NCI-H1436 treated with DMSO at 0.1 percent for 48 hours (cell line): ENCODE results near the gene TLR6.

Experiments used
- DNase-seq: peaks from one replicate; lab custom pipeline; 2025; lab: John Stamatoyannopoulos, UW

TLR6 gene

GRCh38 chr4:38856524-38857337 lies at the start of gene TLR6:
Gene TLR6, minus strand, starts transcription at chr4:38856817. Its CDS starts 27,344 bp downstream, at chr4:38829473.
- peak; percentile 30 for DNase-seq

- no peak for DNase-seq
These were observed 49.2 kb upstream of the TLR6 start for GRCh38 chr4:38905652-38906385.

DNA sequence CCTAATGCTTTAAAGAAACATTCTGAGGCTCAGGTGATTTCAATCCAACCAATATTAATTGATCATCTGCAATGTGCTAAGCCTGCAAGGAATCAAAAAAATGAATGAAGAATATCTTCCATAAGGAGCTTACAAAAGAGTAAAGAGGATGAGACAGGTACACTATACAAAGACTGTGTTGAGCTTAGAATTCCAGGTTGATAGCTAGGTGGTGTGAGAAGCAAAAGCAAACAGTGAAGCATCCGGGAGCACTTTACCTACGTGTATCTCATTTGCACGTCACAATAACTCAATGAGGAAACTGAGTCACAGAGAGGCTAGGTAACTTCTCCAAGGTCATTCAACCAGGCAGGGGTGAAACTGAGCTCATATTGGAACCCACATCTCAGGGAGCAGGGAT lies 48.1 kb upstream of the TLR6 start:
- no peak for DNase-seq

- DNase-seq = no peak
These were observed 47.6 kb upstream of the TLR6 start for GRCh38 chr4:38904090-38904666.

- no peak for DNase-seq
These were observed 46.1 kb upstream of the TLR6 start for GRCh38 chr4:38902695-38903094.

DNA sequence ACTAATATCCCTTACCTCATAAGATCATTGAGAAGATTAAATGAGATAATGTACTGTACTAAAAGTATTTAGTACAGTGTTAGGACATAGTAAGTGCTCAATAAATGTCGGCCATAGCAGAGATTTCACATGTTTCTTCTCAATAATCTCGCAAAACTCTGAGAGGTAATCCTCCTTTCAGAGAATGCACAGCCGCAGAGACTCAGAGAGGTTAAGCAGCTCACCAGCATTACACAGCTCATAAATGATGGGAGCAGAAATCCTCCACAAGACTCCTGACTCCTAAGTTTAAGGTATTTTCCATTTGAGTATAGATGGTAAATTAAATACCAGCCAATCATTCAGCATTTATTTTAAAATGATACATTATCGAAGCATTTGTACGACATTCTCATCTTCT lies 45.6 kb upstream of the TLR6 start:
- DNase-seq = no peak

DNA sequence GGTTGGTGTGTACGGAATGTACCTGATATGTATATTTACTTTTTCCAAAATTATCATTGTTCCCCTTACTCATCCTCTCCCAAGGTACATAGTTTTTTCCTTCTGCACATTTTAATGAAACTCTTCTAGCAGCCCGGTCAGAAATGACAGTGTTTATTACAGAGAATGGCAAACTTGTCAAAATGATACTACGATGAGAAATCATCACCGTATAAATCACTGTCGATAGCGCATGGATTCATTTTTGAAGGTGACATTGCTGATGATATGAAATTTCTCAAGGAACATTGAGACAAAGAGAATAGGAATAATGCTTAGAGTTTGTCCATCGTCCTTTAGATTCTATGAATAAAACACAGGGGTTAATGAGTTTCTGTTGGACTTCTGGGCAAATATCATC lies 41.6 kb upstream of the TLR6 start:
- no peak for DNase-seq

DNA sequence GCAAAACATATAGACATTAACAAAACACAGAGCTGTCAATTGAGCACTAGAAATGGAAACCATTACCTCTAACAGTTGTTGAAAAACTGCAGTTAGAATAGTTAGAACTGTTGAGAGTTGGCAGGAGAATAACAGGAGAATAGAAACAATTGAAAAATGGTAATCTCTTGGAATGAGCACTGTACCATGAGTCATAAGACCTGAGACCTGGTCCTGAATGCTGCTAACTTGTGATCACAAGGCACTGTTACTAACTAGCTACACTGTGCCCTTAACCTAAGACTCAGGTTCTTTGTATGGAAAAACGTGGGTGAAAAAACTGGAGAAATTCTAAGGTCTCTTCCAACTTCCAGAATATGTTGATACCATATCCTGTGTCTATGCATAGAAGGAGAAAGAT lies 40.3 kb upstream of the TLR6 start:
- no peak for DNase-seq

DNA sequence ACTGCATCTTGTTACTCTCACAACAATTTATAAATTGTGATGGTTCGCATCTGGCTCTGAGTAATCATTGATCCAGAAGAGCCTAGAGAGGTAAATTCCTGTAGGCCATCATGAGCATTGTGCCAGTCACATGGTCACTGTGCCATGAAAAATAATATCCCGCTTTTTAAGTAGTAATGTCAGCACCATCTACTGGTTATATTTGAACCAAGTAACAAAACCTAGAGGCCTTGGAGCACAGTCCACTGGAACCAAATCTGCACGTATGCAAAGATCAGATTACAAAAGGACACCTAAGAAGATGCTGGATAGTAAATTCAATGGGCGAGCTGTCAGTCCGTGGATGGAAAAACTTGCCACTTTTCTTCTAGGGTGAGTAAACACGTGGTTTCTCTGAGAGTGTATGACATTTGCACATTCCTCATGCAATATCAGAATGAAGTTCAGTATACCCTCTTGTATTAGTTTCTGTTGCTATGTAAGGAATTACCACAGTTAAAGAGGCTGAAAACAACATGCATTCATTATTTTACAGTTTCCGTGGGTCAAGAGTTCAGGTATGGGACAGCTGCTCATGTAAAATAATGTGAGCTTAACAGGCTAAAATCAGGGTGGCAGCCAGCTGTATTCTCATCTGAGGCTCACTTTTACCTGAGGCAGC lies 37.8 kb upstream of the TLR6 start:
- DNase-seq = no peak

GRCh38 chr4:38891051-38891983 lies 34.7 kb upstream of the TLR6 start:
- no peak for DNase-seq

- DNase-seq = no peak
These were observed 32.5 kb upstream of the TLR6 start for GRCh38 chr4:38889143-38889542.

GRCh38 chr4:38884254-38884653 lies 27.6 kb upstream of the TLR6 start:
- no peak for DNase-seq

GRCh38 chr4:38876636-38877035 lies 20.0 kb upstream of the TLR6 start:
- DNase-seq = no peak

GRCh38 chr4:38873290-38873944 lies 16.8 kb upstream of the TLR6 start:
- DNase-seq = no peak

- DNase-seq = no peak
These were observed 16.0 kb upstream of the TLR6 start for GRCh38 chr4:38872620-38873019.

DNA sequence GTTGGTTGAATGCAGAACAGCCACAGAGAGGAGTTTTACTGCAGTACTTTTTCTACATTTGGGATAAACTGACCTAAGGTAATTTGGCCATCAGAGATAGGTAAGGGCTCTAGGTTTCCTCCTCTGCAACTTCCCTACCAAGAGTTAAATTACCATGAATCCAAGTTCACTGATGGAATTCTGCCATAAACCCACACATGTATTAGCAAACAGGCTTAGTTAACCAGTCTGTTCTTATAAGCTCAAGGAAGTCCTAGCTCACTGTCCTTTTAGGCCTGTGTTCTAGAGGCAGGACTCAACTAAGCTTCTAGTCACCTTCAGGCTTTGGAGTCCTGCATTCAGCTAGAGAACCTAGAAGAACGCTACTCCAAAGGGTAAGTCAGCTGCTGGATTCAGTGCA lies 15.0 kb upstream of the TLR6 start:
- no peak for DNase-seq

DNA sequence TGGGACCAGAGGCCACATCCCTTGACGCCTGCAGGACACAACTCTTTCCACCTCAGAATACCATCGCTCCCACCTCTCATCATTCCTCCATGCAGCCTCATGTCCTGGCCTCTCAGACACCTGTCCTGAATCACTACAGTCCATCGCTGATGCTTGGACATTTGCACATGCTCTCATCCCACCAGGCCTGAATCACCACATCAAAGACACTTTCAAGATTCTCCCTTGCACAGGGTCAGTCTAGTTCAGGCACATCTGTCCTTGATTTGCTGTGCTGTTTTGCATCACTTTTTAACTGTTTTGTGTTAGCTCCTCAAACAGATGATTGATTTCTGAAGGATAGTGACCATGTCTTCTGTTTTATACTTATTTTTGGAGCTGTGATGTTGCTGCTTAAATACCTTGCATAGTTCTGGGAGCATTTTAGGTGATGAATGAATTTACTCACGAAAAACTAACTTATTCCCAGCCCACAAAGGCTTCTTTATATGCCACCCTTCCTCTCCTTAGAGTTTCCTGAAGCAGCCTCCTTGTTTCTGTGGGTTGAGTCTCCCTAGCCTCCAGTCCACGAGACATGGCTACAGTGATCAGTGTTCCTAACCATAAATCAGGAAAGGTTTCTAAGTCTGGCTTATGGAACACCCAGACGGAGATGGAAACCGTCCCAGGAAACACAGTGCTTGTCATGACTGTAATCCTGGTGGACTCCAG lies 13.6 kb upstream of the TLR6 start:
- DNase-seq = no peak

DNA sequence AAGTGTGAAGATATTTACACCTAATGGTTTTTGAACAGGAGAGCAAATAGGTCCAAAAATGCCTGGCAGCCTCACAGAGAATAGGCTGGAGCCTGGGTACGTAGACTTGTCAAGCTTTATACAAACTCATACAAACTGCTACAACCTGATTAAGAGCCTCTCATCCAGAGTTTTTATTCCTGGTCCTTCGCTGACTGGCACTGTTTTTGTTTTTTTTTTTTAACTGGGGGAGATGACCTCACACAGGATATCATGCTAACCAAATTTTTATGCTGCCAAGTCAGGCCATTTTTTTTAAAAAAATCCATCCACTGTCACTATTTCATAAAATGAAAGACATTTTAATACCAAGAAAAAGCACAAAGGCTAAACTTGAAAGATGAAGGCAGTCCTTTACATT lies 12.9 kb upstream of the TLR6 start:
- no peak for DNase-seq

DNA sequence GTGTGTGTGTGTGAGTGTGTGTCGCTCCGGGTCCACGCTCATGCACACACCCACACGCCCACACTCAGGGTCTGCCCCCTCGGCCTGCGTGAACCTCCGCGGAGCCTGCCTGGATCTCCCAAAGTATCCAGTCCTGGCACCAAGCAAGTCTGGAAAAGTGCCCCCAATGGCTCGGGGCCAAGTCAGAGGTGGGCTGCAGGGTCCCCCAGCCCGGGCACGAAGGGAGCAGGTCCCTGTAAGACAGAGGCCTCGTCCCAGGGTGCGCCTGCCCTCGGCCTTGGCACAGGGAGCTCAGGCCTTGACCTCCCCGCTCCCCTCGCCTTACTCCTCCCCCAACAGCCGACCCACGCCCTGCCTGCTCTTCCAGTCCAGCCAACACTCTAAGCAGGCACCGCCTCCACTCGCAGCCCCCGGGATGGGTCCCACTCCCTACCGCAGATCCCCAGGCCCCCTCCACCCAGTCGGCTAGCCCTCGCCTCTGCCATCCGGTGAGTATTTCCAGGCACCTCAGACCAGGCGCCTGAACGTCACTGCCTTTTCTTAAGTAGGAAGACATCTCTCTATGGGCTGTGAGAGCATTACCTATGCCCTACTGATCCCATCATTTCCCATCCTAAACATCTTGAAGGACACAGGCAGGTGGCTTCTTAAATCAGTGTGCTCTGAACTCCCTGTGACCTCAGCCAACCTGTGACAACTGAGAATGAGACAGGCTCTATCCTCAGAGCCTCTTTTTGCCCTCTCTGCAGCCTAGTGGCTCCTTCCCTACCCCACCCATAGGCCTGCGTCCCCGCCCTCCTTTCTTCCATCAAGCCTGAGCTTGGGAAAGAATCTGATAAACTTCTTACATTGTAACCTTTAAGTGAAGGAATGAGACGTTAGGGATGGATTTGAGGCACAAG lies 11.7 kb upstream of the TLR6 start:
- no peak for DNase-seq
